GM21528 (cell line): Measurements from ENCODE around the gene UCP3.

Source experiments
- ATAC-seq: cut with Tn5 transposase; IDR thresholded peaks from one replicate; pipeline ENCODE4 v1.9.1; 2021; ENCODE audit warnings: mild to moderate bottlenecking, moderate library complexity; ENCODE audit not compliant: unreplicated experiment, low FRiP score

Gene UCP3

DNA sequence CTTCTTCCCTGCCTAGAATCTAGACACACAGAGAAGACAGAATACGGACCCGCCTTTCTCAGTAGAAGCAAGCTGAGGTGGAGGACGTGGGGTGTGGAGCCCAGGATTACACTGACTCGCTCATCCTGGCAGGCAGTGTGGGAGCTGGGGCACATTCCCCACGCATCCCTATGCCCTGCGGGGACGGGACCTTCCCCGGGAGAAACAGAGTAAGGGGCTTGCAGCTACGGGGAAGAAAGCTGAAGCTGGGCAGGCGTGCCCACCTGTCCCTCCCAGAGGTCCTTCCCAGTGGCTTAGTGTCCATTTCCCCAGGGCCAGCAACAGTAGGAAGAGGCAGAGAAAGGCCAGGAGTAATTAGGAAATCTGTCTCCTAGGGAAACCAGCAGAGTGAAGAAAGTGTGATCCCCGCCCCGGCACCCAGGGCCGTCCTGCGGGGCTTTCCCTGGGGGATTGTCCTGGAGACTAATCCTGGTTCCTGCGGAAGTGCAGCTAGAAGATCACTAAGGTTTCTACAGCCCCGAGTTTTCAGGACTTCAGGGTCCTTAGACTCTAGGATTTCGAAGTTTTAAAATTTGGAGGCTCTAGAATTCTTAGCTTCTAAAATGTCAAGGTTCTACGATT, 50.3 kb downstream of the UCP3 start:
- no peak for ATAC-seq

DNA sequence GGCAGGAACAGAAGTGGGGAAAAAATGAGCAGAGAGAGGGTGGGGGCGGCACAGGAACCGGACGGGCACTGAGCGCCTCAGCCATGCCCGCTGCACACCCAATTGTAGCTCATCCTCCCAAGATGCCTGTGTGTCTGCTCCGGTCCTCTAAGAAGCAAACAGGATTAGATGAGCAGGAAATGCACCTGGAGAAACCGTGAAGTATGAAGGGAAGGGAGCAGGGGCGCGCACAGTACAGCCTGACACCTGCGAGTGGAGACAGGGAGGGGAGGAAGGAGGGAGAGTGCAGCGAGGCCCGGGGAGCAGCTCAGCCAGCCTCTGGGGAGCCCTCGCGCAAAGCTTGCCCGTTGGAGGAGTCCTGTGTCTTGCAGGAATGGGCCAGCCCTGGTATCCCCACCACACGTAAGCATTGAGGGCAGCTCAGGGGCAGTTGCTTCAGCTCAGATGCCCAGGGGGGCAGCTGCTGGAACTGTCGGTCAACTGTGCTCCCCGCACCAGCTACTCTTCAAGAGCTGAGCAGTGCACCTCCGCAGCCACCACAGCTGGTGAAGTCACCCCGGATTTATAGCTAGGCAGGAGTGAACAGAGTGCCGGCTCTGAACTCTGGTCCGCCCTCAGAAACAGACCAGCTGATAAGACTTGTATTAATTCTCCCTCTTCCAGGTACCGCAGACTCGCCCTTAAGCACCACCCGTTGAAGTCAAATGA, 51.1 kb downstream of the UCP3 start:
- no peak for ATAC-seq

GRCh38 chr11:73956876-73957653, 51.8 kb downstream of the UCP3 start:
- no peak for ATAC-seq

DNA sequence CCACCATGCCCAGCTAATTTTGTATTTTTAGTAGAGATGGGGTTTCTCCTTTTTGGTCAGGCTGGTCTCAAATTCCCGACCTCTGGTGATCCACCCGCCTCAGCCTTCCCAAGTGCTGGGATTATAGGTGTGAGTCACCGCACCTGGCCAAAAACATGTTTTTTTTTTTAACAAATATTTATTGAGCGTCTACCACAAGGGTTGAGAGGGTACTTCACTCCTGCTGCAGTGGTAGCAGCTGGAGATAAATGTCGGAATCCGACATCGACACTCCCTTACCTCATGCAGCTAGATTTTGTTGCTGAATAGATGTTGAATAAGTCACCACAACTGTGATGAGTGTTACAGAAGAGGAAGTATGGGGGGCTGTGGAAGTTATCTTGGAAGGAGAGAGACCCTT, 57.1 kb downstream of the UCP3 start:
- no peak for ATAC-seq

GRCh38 chr11:73950869-73951710, 57.8 kb downstream of the UCP3 start, which contains the start of gene DNAJB13:
TSS of gene DNAJB13 (plus strand) at chr11:73951026. CDS start at chr11:73951070, 44 bp downstream.
- no peak for ATAC-seq
